Psoas muscle (tissue), 8 donors: Measurements from ENCODE around the gene GRID2. TPM values are rescaled to one million over a fixed set of nuclear protein-coding genes. Genes with fewer than 3 reads are reported as not detected.

Source experiments
- ATAC-seq, 4 donors: fragments of 200-7000 bp; cut with Tn5 transposase; one replicate each; pipeline ENCODE4 v1.9.1; 2020; ENCODE audit warnings: moderate library complexity in 3 of 4, mild to moderate bottlenecking in 2 of 4
- DNase-seq, 2 donors: peaks; one replicate each; pipeline ENCODE4 v3.0.0-alpha.2; 2020
- H3K27ac ChIP-seq: fragments of 200-600 bp; one replicate; pipeline ENCODE4 v1.8.0; 2022
- H3K27me3 ChIP-seq, 3 donors: fragments of 200-600 bp in 1 of 3; one replicate each; pipeline versions ENCODE4 v1.6.1 to v1.8.0; 2013 to 2022; ENCODE audit warnings: low read length in 2 of 3, mild to moderate bottlenecking in 2 of 3, moderate library complexity in 1 of 3; ENCODE audit not compliant: insufficient read depth in 3 of 3
- H3K36me3 ChIP-seq, 2 donors: fragments of 200-600 bp in 1 of 2; one replicate each; pipeline versions ENCODE4 v1.6.1 to v1.8.0; 2013 to 2022; ENCODE audit warnings: low read depth in 1 of 2, mild to moderate bottlenecking in 1 of 2, moderate library complexity in 1 of 2; ENCODE audit not compliant: insufficient read depth in 1 of 2
- H3K4me1 ChIP-seq: fragments of 200-600 bp; one replicate; pipeline ENCODE4 v1.8.0; 2022
- H3K4me3 ChIP-seq: fragments of 200-600 bp; one replicate; pipeline ENCODE4 v1.8.0; 2022; ENCODE audit warnings: mild to moderate bottlenecking
- H3K9me3 ChIP-seq: fragments of 200-600 bp; one replicate; pipeline ENCODE4 v1.8.0; 2022
- CTCF ChIP-seq: fragments of 200-600 bp; IDR thresholded peaks from one replicate; pipeline ENCODE4 v1.8.0; 2022; ENCODE audit warnings: antibody characterized with exemption
- WGBS, 3 donors: extraction: QIAGEN DNeasy Blood & Tissue Kit; methylation state at CpG; one replicate each; pipeline versions ENCODE4 v1.1.6 to v1.1.7; 2013; 5-methylcytosine and 5-hydroxymethylcytosine counted together
- intact Hi-C, 2 donors: fragments of 100-400 bp; cut with DNase I; formaldehyde crosslinking; loops; one replicate each; pipeline versions ENCODE4 v1.11.0 to v1.14.2; 2022
- polyA plus RNA-seq, 3 donors: library from polyadenylated mRNA; stranded (reverse); fragments of 200-250 nt; gene quantifications; one replicate each; pipeline ENCODE4 v1.2.3, GENCODE V29; 2013
- total RNA-seq, 4 donors: library from RNA; stranded (reverse); fragmentation: NEBNext Ultra II Directional in 2 of 4; extraction: Animal tissue kit (Norgen Biotek cat#: 25700) in 2 of 4; gene quantifications; one replicate each; pipeline versions ENCODE4 v1.2.1 to v1.2.4, GENCODE V29; 2021 to 2023
- donor health status: healthy with polysubstance abuse.
- donor health status: DM: no; HTN: no; CAD: no; lungs with moderate emphysema.
- donor health status: Bipolar disorder and iron deficiency.
- donor health status: healthy.
- donor health status: DM: yes; HTN: yes; CAD: no.
- donor health status: DM: no; HTN: no; CAD: no.
- donor health status: DM: no; HTN: no; CAD: no.
- donor health status: DM: yes; HTN: yes; CAD: no.

Gene GRID2
- total and polyA plus RNA-seq, 7 donors: not detected

GRCh38 chr4:93495346-93495745, 1191.6 kb downstream of the GRID2 start:
- DNase-seq: no peak
- whole genome bisulfite sequencing, 3 donors: 65 to 75% (median 66%) methylated on average over 4 of the region's 4 CpGs
- no peak for ATAC-seq
- H3K9me3 ChIP-seq: no peaks in the 10 kb centered on the region
- no peaks in the 10 kb centered on the region for H3K4me1 ChIP-seq
- intact Hi-C loops: no loop called here
- no peak overlapping the region for H3K4me3 ChIP-seq
- no peaks in the 10 kb centered on the region for H3K27me3 ChIP-seq
- no peak for TF ChIP-seq CTCF
- no peak overlapping the region for H3K27ac ChIP-seq
- no peaks in the 10 kb centered on the region for H3K36me3 ChIP-seq

- Histone ChIP-seq H3K36me3 (no peaks in the 10 kb centered on the region), H3K27ac (no peak overlapping the region), H3K4me3 (no peak overlapping the region), H3K4me1 (no peaks in the 10 kb centered on the region), H3K27me3 (no peaks in the 10 kb centered on the region), H3K9me3 (no peaks in the 10 kb centered on the region)
- ATAC-seq: no peak
- 67 to 78% (median 72%) methylated on average over 3 of the region's 3 CpGs for WGBS, 3 donors
- no peak for TF ChIP-seq CTCF
- no peak for DNase-seq
- intact Hi-C loops: no loop called here
Observed at GRCh38 chr4:93501244-93501643, 1197.5 kb downstream of the GRID2 start.

- Histone ChIP-seq H3K27ac (no peak overlapping the region), H3K9me3 (no peaks in the 10 kb centered on the region), H3K4me3 (no peak overlapping the region), H3K4me1 (no peaks in the 10 kb centered on the region), H3K36me3 (no peaks in the 10 kb centered on the region), H3K27me3 (no peaks in the 10 kb centered on the region)
- WGBS, 3 donors: 80 to 88% (median 85%) methylated on average over 3 of the region's 3 CpGs
- DNase-seq: no peak
- no peak for ATAC-seq
- intact Hi-C loops: no loop called here
- no peak for TF ChIP-seq CTCF
Observed at GRCh38 chr4:93501946-93502345, 1198.2 kb downstream of the GRID2 start.

GRCh38 chr4:93502991-93503390, 1199.2 kb downstream of the GRID2 start:
- no peak overlapping the region for H3K4me3 ChIP-seq
- whole genome bisulfite sequencing, 3 donors: 53 to 72% (median 59%) methylated on average over 2 of the region's 2 CpGs
- no peak for TF ChIP-seq CTCF
- intact Hi-C loops: no loop called here
- H3K4me1 ChIP-seq: no peaks in the 10 kb centered on the region
- no peak overlapping the region for H3K27ac ChIP-seq
- H3K36me3 ChIP-seq: no peaks in the 10 kb centered on the region
- no peaks in the 10 kb centered on the region for H3K9me3 ChIP-seq
- ATAC-seq (no peak), DNase-seq (no peak)
- H3K27me3 ChIP-seq: no peaks in the 10 kb centered on the region

GRCh38 chr4:93513851-93514250, 1210.1 kb downstream of the GRID2 start:
- WGBS, 3 donors: 39 to 43% (median 39%) methylated on average over 2 of the region's 2 CpGs
- Histone ChIP-seq H3K27ac (no peak overlapping the region), H3K9me3 (no peaks in the 10 kb centered on the region), H3K4me3 (no peak overlapping the region), H3K36me3 (no peaks in the 10 kb centered on the region), H3K4me1 (no peaks in the 10 kb centered on the region), H3K27me3 (no peaks in the 10 kb centered on the region)
- no peak for ATAC-seq
- no peak for TF ChIP-seq CTCF
- DNase-seq: no peak
- intact Hi-C loops: no loop called here
